ENCODE results near the gene TMX4. TPM values are rescaled to one million over a fixed set of nuclear protein-coding genes. Genes with fewer than 3 reads are reported as not detected.

Gene TMX4
- polyA plus RNA-seq, 1 experiment = 11.3 TPM

- ChIA-PET POLR2A (no interaction called here), CTCF (interaction anchor here (1.0 kb wide), 1 partner anchor 70 kb away, joined by 3 read pairs; no protein-coding TSS in a partner anchor)
- no peak for DNase-seq (ENCODE audit: low read depth)
Observed at GRCh38 chr20:8005575-8006366, 13.8 kb downstream of the TMX4 start.

GRCh38 chr20:8005033-8005432 lies 14.5 kb downstream of the TMX4 start:
- TF ChIP-seq CTCF (IDR thresholded peaks at IDR 0.05; ENCODE audit: insufficient read depth, low read depth, low read length) = no peak
- ChIA-PET CTCF (interaction anchor here (1.0 kb wide), 1 partner anchor 69 kb away, joined by 3 read pairs; no protein-coding TSS in a partner anchor), POLR2A (no interaction called here)
- DNase-seq (ENCODE audit: low read depth) = no peak
- Histone ChIP-seq H3K36me3 (ENCODE audit: control insufficient read depth, insufficient read depth, low read length) (no peaks in the 10 kb centered on the region; the same call in 1 of the 2 replicates), H3K27me3 (ENCODE audit: control insufficient read depth, insufficient read depth, low read length) (no peaks in the 10 kb centered on the region), H3K4me3 (ENCODE audit: low read depth, low read length) (no peak overlapping the region)

More at GRCh38 chr20:8005575-8006366, 13.8 kb downstream of the TMX4 start:
- H3K4me3 ChIP-seq (ENCODE audit: low read depth, low read length) = no peak overlapping the region
- no peaks in the 10 kb centered on the region for H3K27me3 ChIP-seq (ENCODE audit: control insufficient read depth, insufficient read depth, low read length)
- TF ChIP-seq CTCF (IDR thresholded peaks at IDR 0.05; ENCODE audit: insufficient read depth, low read depth, low read length) = no peak
- H3K36me3 ChIP-seq (ENCODE audit: control insufficient read depth, insufficient read depth, low read length) = no peaks in the 10 kb centered on the region; the same call in 1 of the 2 replicates

- Histone ChIP-seq H3K36me3 (ENCODE audit: control insufficient read depth, insufficient read depth, low read length) (no peaks in the 10 kb centered on the region), H3K4me3 (ENCODE audit: low read depth, low read length) (no peak overlapping the region), H3K27me3 (ENCODE audit: control insufficient read depth, insufficient read depth, low read length) (no peaks in the 10 kb centered on the region)
- no peak for DNase-seq (ENCODE audit: low read depth)
- POLR2A ChIA-PET = no interaction called here
- no peak for TF ChIP-seq CTCF (IDR thresholded peaks at IDR 0.05; ENCODE audit: insufficient read depth, low read depth, low read length)
- CTCF ChIA-PET = interaction anchor here (2.0 kb wide), 1 partner anchor 22 kb away, joined by 10 read pairs; no protein-coding TSS in a partner anchor
Observed at GRCh38 chr20:8002056-8002455, 17.5 kb downstream of the TMX4 start.

- Histone ChIP-seq H3K27me3 (ENCODE audit: control insufficient read depth, insufficient read depth, low read length) (no peaks in the 10 kb centered on the region), H3K36me3 (ENCODE audit: control insufficient read depth, insufficient read depth, low read length) (no peaks in the 10 kb centered on the region), H3K4me3 (ENCODE audit: low read depth, low read length) (no peak overlapping the region)
- CTCF ChIA-PET = interaction anchor here (0.6 to 2.0 kb wide), 3 partner anchors 20 to 721 kb away, joined by 3 to 10 read pairs (median 5); no protein-coding TSS in a partner anchor
- POLR2A ChIA-PET = no interaction called here
- no peak for TF ChIP-seq CTCF (IDR thresholded peaks at IDR 0.05; ENCODE audit: insufficient read depth, low read depth, low read length)
- no peak for DNase-seq (ENCODE audit: low read depth)
Observed at GRCh38 chr20:8000796-8001195, 18.8 kb downstream of the TMX4 start.

GRCh38 chr20:7996898-7997297 lies 22.7 kb downstream of the TMX4 start:
- POLR2A ChIA-PET = no interaction called here
- no peak for TF ChIP-seq CTCF (IDR thresholded peaks at IDR 0.05; ENCODE audit: insufficient read depth, low read depth, low read length)
- Histone ChIP-seq H3K4me3 (ENCODE audit: low read depth, low read length) (no peak overlapping the region), H3K36me3 (ENCODE audit: control insufficient read depth, insufficient read depth, low read length) (no peaks in the 10 kb centered on the region), H3K27me3 (ENCODE audit: control insufficient read depth, insufficient read depth, low read length) (no peaks in the 10 kb centered on the region)
- CTCF ChIA-PET = interaction anchor here (0.9 kb wide), 1 partner anchor 62 kb away, joined by 3 read pairs; no protein-coding TSS in a partner anchor
- DNase-seq (ENCODE audit: low read depth) = no peak
